Loucy (cell line): ENCODE measurements around the gene FGD1.

Experiments
- CTCF ChIP-seq: fragments of 200-600 bp; sonication (generic); conservative IDR thresholded peaks from 2 replicates; pipeline ENCODE4 v1.5.1; 2014; ENCODE audit warnings: mild to moderate bottlenecking, antibody characterized with exemption, low read length
- EZH2phosphoT487 ChIP-seq: fragments of 200-600 bp; IDR thresholded peaks from 2 replicates; pipeline ENCODE4 v1.6.1; 2018; ENCODE audit warnings: antibody characterized with exemption, mild to moderate bottlenecking, moderate library complexity, borderline replicate concordance

DNA sequence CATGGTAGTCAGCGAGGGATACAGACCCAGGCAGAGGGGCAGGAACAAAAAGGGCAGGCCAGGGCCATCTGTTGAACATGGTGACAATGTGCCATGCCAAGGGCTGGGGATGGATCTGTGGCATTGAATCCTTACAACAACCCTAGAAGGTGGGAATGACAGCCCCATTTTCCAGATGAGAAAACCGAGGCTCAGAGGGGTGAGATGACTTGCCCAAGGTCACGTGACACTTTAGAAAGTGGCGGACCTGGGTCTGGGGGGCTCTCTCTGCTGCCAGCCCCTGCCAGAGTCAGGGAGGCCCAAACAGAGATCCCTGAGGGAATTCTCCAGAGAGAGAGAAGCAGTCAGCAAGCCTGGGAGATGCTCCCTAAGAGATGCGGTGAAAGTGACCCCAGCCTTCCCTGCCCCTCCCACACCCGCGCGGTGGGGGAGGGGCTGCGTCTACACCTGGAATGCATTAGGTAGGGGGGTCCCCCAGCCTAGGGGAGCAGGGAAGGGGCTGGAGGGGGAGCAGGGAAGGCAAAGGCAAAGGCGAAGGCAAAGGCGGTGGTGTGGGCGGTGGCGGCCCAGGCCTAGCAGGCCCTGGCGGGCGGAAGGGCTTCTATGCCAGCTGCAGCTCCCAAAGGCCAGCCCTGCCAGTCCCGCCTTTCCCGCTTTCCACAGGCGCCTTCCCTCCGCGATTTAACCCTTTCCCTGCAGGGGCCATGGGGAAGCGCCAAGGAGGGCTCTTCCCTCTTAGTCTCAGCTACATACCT lies 13.0 kb downstream of the FGD1 start:
- TF ChIP-seq CTCF, result no peak
- TF ChIP-seq EZH2phosphoT487, result no peak
